HG02588 (cell line): ENCODE results near the gene CBARP.

Source experiments
- ATAC-seq: cut with Tn5 transposase; IDR thresholded peaks from one replicate; pipeline ENCODE4 v1.9.1; 2021; ENCODE audit warnings: mild to moderate bottlenecking, moderate library complexity; ENCODE audit not compliant: unreplicated experiment

The CBARP gene

GRCh38 chr19:1241417-1242095 is 3.8 kb upstream of the CBARP start, which contains the start of gene ATP5F1D:
ATP5F1D (plus strand) TSS chr19:1241751; CDS start chr19:1241851, 100 bp downstream.
- ATAC-seq: peak; percentile 36

GRCh38 chr19:1240925-1241324 is 3.1 kb upstream of the CBARP start:
- no peak for ATAC-seq

GRCh38 chr19:1239796-1240737 is 2.3 kb upstream of the CBARP start:
- no peak for ATAC-seq

GRCh38 chr19:1239420-1239795 is 1.6 kb upstream of the CBARP start:
- no peak for ATAC-seq

GRCh38 chr19:1238369-1239303 is 831 bp upstream of the CBARP start:
- no peak for ATAC-seq

GRCh38 chr19:1237027-1237659 is 662 bp downstream of the CBARP start:
- ATAC-seq: no peak

- ATAC-seq: no peak
These were observed 1.2 kb downstream of the CBARP start for GRCh38 chr19:1236576-1236975.

GRCh38 chr19:1235625-1236538 is 1.9 kb downstream of the CBARP start:
- ATAC-seq: no peak

GRCh38 chr19:1234955-1235380 is 2.8 kb downstream of the CBARP start:
- ATAC-seq: no peak

GRCh38 chr19:1234051-1234954 is 3.5 kb downstream of the CBARP start:
- ATAC-seq: no peak

- no peak for ATAC-seq
These were observed 4.6 kb downstream of the CBARP start for GRCh38 chr19:1233115-1233667.

- ATAC-seq: no peak
These were observed 5.1 kb downstream of the CBARP start for GRCh38 chr19:1232652-1233072.

GRCh38 chr19:1231729-1232637 is 5.8 kb downstream of the CBARP start:
- no peak for ATAC-seq

- no peak for ATAC-seq
These were observed 6.9 kb downstream of the CBARP start for GRCh38 chr19:1230783-1231489.

GRCh38 chr19:1229924-1230782 is 7.7 kb downstream of the CBARP start:
- no peak for ATAC-seq
